GM21529 (cell line): ENCODE data around the gene BBLN.
"Not testable (repeated sequence)": the region's sequence is repeated elsewhere in the genome, so short reads cannot be mapped to it uniquely, and the experiment has no call there.

Experiments
- ATAC-seq: cut with Tn5 transposase; IDR thresholded peaks from one replicate; pipeline ENCODE4 v1.9.1; 2021; ENCODE audit not compliant: unreplicated experiment

The BBLN gene

DNA sequence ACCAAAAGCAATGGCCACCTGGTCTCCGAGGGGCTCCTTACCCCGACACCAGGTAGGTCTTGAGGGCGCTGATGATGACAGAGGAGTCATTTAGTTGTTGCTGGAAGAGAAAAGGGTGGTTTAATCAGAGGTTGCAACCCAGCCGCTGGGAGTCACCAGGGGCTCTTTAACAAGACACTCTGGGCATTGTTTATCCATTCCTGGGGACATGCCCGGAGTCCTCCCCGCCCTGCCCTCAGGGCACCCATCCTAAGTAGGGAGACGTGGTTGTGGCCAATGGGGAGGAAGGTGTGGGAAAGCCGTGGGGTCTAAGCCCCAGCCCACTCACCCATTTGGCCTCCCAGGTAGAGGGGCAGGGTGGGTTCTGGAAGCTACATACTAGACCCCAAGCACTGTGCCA lies 35.6 kb upstream of the BBLN start:
- ATAC-seq = no peak

DNA sequence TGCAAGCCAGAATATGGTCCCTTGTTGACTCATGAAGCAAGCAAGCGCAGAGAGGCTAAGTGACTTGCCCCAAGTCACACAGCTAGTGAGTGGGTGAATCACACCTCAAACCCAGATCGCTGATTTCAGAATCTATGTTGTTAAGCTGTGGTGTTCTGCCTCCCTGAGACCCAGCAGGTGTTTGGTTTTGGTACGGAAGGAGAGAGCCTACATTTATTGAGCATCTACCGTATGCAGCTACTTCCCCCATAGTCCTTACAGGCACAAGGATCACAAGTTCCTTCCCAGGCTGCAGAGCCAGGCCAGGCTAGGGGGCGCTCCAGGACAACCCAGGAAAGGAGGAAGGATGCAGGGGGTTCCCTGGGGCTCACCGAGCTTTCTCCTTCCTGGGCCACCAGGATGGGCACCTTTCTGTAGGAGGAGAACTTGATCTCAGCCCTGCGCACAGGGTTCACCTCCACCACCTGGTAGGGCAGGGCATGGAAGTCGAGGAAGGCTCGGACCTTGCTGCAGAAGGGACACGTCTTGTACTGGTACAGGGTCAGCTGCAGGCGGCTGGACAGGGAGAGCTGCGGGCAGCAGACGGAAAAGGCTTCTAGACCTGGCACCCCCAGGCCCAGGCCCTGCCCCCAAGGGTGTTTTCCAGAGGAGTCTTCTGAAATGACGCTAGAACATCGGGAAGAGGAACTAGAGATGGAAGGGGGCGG lies 35.0 kb upstream of the BBLN start:
- no peak for ATAC-seq

DNA sequence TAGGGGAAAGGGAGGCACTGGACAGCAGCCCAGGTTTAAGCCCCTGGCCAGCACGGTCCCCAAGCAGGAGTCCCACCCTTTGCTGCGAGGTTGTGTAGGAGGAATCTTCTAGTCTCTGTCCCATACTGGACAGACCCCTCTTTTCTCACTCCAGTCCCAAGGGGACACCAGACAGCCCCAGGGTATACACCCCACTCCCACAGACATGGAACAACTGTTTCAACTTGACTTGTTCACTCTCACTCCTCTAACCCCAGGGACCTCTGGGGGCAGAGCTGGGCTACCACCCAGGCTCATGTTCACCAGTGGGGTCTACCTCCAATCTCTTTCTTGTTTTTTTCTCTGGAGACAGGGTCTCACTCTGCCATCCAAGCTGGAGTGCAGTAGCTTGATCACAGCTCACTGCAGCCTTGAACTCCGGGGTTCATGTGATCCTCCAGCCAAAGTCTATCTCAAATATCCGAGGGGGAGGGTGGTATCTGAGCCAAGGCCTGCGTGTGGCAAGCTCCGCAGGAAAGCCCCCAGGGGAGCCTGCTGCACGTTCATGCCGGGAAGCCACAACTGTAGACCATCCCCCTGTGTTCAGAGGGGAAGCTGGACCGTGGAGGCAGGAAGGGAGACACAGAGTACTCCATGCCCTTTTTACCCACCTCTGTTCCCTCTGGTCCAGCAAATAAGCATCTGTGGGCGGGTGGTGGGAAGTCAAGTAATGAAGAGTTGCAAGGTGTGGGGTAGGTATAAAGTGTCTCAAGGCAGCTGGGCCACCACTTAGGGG lies 34.3 kb upstream of the BBLN start:
- ATAC-seq = no peak

DNA sequence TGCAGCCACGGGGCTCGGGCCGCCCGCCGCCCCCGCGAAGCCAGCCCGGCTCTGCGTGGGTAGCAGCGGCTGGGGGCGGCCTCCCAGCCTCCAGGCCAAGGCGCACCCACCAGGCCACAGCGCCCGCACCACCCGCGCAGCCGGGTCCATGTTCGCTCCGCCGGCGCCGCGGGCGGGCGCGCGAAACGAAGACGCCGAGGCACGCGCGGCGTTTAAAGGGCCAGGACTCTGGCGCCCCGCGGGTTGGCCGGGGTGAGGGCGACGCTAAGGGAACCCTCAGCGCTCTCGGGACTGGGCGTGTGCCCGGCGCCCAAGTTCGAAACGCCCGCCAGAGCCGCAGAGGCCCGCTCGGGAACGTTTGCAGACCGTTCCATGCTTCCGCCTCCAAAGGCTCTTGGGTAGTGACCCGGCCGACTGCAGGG lies 32.5 kb upstream of the BBLN start, which contains the start of gene PTGES2:
TSS of gene PTGES2 (minus strand) at position 162 of the 422 bp plus-strand sequence. CDS start at position 150, 12 bp downstream.
- peak; percentile 54 for ATAC-seq

DNA sequence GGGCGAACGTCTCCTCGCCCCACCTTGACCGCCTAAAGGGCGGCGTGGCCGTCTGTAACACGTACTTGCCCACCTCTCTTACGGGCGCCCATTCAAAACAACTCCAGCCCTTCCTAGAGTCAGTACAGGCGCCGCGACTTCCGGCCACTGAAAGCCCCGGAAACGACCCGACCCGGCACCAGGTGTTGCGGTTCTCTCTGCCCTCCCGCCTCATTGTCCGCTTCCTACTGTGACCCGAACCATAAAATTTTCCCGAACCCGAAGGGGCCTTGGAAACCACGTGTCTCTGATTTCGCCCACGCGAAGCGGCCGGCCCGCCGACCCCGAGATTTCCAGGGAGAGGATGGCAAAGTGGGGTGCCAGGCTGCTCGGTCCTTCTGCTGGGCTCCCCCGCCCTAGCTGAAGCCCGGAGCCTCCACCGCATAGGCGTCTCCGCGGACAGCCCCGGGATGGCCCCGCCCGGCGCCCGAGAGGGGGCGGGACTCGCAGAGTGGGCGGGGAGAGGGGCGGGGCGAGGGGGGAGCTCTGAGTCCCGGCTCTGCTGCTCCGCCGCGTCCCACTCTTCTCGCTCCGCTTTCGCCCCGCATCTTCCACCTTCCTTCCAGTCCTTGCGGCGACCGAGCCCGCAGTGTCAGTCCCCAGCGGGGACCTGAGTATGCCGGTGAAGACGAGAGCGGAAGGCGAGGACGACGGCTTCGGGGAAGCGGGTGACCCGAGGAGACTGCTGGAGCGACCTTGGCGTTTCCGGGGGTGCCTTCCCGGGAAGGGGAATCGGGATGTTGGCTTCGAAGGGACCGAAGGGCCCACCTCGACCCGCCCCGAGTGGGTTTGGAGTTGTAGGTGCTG lies 31.9 kb upstream of the BBLN start:
- ATAC-seq = peak; percentile 66

DNA sequence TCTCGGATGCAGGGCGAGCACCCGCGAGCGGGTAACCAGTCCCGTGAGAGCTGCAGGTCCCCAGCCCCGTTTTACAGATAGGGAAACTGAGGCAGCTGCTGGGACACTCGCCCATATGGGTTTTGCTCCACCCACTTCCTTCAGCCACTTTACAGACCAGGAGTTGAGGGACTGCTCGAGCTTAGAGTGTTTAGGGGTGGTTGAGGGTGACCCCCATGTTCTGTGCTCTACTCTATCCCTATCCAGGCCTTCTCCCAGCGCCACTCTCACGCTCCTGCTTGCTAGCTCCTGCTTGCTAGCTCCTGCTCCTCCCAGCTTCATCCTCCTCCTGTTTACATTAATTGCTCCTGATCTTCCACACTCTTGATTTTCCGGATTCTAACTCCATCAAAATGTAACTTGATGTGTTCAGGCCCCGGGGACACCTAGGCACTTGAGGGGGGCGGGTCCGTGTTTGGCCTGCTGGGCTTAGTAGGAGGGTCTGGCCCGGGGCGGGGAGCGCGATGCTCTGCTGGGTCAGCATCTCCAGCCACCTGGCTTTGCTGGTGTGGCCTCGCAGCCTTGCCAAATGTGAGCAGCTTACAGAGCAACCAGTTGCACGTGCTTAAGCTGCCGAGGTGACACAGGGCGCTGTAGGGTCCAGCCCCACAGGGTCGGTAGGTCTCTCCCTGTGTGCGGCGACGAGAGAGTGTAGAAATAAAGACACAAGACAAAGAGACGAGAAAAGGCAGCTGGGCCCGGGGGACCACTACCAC lies 31.1 kb upstream of the BBLN start:
- ATAC-seq = no peak

DNA sequence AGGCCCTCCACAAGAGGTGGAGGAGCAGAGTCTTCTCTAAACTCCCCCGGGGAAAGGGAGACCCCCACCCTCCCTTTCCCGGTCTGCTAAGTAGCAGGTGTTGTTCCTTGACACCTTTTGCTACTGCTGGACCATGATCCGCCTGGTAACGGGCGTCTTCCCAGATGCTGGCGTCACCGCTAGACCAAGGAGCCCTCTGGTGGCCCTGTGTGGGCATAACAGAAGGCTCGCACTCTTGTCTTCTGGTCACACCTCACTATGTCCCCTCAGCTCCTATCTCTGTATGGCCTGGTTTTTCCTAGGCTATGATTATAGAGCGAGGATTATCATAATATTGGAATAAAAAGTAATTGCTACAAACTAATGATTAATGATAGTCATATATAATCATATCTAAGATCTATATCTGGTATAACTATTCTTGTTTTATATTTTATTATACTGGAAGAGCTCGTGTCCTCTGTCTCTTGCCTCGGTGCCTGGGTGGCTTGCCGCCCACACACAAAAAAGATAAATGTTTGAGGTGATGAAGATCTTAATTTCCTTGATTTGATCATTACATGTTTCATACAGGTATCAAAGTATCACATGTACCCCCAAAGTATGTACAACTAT lies 30.0 kb upstream of the BBLN start:
- ATAC-seq = not testable (repeated sequence)

DNA sequence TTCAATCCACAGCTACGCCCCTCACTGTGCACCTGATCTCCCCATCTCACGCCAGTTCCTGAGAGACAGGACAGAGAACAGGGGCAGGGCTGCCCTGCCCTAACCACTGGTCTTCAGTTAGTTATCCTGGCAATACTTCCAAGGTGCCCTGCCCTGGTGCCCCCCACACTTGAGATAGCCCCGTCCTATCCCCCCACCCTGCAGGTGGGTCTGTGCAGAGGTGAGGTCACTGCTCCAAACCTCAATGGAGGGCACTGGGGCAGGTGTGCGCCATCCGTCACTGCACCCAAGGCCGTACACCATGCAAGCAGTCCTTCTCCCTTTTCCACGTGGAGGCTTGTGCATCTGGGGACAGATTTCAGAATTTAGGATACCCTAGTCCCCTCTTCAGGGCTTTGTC lies 29.4 kb upstream of the BBLN start:
- not testable (repeated sequence) for ATAC-seq

DNA sequence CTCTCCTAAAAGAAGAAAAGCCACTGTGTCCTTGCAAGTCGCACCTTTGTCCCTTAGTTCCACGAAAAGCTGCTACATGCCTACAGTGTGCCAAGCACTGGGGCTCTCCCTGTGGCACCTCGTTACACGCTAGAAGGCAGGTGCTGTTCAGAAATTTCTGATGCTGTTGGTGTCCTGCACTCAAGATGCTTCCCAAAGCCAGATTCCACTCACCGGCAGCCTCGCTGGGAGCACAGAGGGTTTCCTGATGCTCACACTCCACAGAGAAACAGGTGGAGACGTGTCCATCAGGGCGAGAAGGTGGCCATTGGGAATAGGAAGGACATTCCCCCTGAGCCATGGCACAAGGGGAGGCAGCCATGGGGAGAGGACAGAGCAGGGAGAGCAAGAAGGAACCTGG lies 28.7 kb upstream of the BBLN start:
- ATAC-seq = not testable (repeated sequence)

DNA sequence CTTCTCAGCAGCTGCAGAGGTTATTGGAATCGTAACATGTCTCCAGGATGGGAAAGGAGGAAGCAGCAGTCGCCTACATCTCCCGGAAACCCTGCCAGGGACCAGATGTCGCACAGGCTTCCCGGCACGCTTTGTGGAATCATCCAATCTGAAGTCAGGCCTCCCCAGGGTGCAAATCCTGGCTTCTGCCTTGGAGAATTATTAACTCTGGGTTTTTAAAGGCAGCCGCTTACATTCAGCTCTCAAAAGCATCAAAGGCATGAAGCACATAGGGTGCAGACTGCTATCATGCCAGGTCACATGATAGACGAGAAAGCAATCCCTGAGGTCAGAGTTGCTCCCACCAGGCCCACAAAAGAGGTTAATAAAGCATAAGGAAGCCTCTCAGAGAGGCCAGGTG lies 27.9 kb upstream of the BBLN start:
- ATAC-seq = not testable (repeated sequence)

DNA sequence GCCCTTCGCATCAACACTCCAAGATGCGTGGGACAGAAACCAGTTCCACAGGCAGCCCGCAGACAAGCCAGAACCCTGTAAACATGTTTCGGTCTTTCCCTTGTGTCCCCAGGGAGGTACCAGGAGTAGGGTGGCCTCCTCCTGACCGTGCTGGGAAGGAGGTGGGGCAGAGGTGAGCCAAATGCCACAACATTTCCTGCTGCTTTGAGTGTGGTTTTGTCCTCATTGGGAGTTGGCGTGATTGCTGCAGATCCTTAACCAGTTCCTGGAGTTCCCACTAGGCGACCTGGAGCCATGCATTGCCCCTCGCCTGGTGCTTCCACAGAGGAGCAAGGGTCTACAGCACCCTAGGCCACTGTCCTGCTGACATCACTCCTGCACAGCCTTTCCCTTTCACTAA lies 24.5 kb upstream of the BBLN start:
- not testable (repeated sequence) for ATAC-seq

DNA sequence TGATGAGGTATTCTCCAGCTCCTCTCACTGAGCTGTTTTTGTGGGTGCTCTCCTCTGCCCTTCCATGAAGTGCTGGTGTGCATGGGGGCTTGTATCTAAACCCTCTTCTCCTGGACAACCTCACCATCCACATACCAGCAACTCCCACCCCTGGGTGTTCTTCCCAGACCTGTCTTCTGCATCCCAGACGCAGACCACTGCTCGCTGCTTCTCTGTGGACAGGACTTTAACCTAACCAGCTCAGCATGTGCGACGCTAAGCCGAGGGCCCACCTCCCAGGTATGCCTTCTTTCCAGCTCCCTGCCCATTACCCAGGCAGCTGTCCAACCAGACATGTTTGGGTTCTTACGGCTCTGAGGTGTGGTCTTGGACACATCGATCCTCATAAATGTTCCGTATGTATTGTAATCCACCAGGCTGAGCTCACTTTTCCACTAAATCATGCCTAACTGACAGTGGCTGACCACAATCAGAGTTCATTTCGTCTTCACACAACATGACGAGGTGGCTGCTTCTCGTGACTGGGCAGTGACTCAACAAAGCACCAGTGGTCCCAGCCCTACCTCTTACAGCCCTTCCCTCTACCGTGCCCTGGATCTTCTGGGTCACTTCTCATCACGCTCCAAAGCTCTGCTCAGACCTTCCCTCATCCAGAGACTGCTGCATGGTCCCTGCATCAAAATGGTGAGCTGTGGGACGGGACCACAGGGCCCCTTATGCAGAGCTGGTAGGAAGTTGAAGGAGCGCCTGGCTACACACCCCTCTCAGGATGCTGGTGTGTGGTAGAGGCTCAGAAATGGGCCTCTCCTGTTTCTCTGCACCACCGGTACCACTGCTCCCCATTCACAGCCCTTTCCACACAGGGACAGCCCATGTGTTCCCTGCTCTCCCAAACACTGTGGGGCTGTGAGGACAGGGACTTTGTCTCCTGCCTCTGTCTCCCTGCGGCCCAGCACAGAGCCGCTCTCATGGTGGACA lies 23.0 kb upstream of the BBLN start:
- ATAC-seq = no peak

DNA sequence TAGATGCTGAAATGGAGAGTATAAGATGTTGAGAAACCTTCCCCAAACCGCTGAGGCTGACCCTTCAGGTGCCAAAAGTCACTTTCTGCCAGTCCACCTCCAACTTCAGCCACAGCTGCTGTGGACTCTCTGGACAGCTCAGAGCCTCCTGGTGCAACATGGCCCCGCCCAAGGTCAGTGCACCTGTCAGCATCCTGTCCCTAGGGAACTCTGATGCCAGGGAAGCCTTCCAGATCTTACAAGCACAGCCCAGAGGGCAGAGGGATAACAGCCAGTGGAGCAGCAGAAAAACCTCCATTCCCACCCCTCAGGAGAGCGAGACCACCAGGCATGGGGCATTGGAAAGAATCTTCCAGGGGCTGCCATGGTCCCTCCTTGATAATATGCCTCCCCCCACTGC lies 22.1 kb upstream of the BBLN start:
- no peak for ATAC-seq

DNA sequence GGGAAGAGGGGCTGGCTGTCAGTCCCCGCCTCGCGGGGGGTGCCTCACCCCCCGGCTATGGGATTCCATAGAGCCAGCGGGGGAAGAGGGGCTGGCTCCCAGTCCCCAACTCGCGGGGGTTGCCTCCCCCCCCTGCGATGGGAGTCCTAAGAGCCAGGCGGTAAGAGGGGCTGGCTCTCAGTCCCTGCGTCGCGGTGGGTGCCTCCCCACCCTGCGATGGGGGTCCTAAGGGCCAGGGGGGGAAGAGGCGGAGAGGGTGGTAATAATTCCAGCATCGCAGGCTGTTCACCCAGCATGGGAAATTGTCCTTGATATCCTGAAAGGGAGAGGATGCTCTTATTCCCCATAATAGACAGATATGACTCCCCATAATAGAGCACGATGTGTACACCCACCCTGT lies 20.4 kb upstream of the BBLN start:
- no peak for ATAC-seq

DNA sequence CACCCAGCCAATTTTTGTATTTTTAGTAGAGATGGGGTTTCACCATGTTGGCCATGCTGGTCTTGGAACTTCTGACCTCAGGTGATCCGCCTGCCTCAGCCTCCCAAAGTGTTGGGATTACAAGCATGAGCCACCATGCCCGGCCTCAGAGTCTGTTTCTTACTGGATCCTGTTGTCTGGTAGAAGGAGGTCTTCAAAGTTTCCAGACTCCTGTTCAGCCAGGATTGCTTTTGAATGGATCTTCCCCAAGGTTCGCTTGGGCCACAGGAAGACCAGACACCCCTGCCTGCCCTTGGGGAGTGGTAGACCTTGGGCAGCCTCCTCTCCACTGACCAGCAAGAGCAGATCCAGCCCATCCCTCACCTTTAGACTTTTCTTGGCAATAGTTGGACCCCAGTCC lies 18.5 kb upstream of the BBLN start:
- no peak for ATAC-seq

DNA sequence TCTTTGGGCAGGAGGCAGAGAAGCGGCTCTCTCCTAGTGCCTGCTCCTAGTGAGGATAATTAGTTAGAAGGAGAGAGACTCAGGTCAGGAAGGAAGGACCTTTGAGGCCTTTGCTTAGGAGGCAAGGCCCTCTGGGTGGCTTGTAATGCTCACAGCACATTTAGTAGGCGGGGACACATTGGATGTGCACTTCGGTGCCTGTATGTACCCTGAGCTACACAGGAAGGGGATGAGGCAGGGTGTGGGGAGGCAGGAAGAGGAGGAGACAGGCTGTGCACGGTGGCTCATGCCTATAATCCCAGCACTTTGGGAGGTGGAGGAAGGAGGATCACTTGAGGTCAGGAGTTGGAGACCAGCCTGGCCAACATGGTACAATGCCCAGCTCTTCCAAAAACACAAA lies 18.0 kb upstream of the BBLN start:
- ATAC-seq = no peak

DNA sequence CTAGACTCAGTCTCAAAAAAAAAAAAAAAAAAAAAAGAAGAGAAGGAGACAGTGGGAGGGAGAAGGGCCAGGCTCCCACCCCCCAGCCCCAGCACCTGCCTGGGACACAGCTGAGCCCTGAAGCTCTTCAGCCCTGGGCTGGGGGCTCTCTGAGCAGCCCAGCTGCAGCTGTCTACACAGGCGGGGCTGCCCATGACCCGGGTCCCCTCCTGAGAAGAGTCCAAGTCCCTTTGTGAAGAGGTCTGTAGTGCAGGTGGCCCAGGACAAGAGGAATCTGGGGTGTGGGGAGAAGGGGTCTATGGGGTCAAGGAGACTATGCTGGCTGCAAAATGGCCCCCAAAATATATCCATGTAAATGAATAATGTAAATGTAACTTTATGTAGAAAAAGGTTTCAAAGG lies 17.5 kb upstream of the BBLN start:
- no peak for ATAC-seq

DNA sequence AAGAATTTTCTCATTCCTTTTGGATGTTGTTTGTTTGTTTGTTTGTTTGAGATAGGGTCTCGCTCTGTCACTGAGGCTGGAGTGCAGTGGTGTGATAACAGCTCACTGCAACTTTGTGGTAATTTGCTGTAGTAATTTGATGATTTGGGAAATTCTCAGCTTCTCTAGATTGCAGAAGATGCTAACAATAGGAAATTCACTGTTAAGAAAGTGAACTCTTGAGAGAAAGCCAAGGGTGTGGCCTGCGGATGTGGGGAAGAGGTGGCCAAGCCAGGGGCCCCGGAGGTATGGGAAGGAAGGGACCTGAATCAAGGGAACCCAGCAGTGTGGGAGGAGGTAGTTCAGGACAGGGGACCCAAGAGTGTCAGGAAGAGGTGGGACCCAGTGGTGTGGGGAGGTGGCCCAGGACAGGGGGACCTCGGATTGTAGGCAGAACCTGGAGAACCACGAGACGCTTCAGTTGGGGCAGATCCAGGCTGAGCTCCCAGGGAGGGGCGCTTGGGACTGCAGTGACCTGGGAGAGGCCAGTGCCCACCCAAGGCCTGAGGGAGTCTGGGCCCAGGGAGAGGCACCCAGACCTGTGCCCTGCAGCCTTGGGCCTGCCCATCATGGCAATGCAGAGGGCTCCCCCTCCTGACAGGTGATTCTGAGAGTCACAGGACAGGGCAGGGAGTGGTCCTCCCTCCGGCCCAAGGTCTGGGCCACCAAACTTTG lies 16.4 kb upstream of the BBLN start:
- no peak for ATAC-seq
